IMR-90 (cell line): ENCODE data around the gene B3GAT1.

ENCODE experiments used
- SMC3 ChIP-seq: fragments of 150-350 bp; IDR thresholded peaks from 2 replicates; pipeline ENCODE4 v1.6.1; 2016; ENCODE audit warnings: low read depth, mild to moderate bottlenecking, antibody characterized with exemption, low read length, moderate library complexity
- TF ChIP-seq, protein P1 (sequence below): conservative IDR thresholded peaks from 2 replicates; pipeline ENCODE4 v1.5.1; 2012; ENCODE audit warnings: mild to moderate bottlenecking, low read depth, low read length, improper control_type of control experiment

GRCh38 chr11:134404575-134405341 is 7.3 kb downstream of the B3GAT1 start:
- TF ChIP-seq SMC3, result no peak
- TF ChIP-seq, protein P1, sequence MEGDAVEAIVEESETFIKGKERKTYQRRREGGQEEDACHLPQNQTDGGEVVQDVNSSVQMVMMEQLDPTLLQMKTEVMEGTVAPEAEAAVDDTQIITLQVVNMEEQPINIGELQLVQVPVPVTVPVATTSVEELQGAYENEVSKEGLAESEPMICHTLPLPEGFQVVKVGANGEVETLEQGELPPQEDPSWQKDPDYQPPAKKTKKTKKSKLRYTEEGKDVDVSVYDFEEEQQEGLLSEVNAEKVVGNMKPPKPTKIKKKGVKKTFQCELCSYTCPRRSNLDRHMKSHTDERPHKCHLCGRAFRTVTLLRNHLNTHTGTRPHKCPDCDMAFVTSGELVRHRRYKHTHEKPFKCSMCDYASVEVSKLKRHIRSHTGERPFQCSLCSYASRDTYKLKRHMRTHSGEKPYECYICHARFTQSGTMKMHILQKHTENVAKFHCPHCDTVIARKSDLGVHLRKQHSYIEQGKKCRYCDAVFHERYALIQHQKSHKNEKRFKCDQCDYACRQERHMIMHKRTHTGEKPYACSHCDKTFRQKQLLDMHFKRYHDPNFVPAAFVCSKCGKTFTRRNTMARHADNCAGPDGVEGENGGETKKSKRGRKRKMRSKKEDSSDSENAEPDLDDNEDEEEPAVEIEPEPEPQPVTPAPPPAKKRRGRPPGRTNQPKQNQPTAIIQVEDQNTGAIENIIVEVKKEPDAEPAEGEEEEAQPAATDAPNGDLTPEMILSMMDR, result no peak
